GM12878 (cell line): ENCODE data around the gene YBX2. TPM values are rescaled to one million over a fixed set of nuclear protein-coding genes. Genes with fewer than 3 reads are reported as not detected.

Experiments
- ATAC-seq: fragments of 200-7000 bp; cut with Tn5 transposase; 3 replicates; pipeline ENCODE4 v1.9.1; 2020; ENCODE audit warnings: mild to moderate bottlenecking, moderate library complexity
- BruUV-seq: library from RNA; stranded (reverse); fragments of 400-500 nt; replicated peaks from 2 replicates; lab custom pipeline; 2021; lab: Mats Ljungman, UMichigan
- CTCF ChIA-PET: fragments of 300-600 bp; sonication (Branson Sonifier 250); formaldehyde crosslinking; extraction: SDS; loops from one replicate; lab custom pipeline; 2021; ENCODE audit warnings: inconsistent platforms; lab: Yijun Ruan, JAX
- POLR2A ChIA-PET: fragments of 350-600 bp; formaldehyde crosslinking; extraction: SDS; loops from one replicate; lab custom pipeline; 2021; ENCODE audit warnings: inconsistent platforms; lab: Charles Lee
- RAD21 ChIA-PET: fragments of 300-600 bp; sonication (Branson Sonifier 250); formaldehyde crosslinking; loops from one replicate; lab custom pipeline; 2023; ENCODE audit warnings: antibody characterized with exemption; ENCODE audit not compliant: unreplicated experiment; lab: Charles Lee
- SMC1A ChIA-PET: fragments of 300-600 bp; sonication (Branson Sonifier 250); formaldehyde crosslinking; loops from one replicate; lab custom pipeline; 2023; ENCODE audit not compliant: unreplicated experiment, uncharacterized antibody; lab: Charles Lee
- DNase-seq: peaks from one replicate; pipeline ENCODE4 v3.0.0-alpha.2; 2011; ENCODE audit warnings: low read depth, low spot score
- FAIRE-seq: peaks from 3 replicates; lab custom pipeline; 2011; peaks lifted over from hg19 to GRCh38; lab: Jason Lieb, UNC
- H2AFZ ChIP-seq: 2 replicates; pipeline ENCODE4 v1.6.0; 2011; ENCODE audit warnings: low read depth, low read length, control low read depth; ENCODE audit not compliant: control insufficient read depth
- H3K27ac ChIP-seq: 2 replicates; pipeline ENCODE4 v1.5.1; 2011; ENCODE audit warnings: control low read depth; ENCODE audit not compliant: control insufficient read depth, insufficient read depth
- H3K27me3 ChIP-seq, 2 experiments: replicated peaks in 1 of 2; 2 replicates each; pipeline versions ENCODE4 v1.6.0 to v1.6.1; 2011; ENCODE audit warnings: low read length in 1 of 2; ENCODE audit not compliant: control insufficient read depth in 2 of 2, insufficient read depth in 2 of 2
- H3K36me3 ChIP-seq, 2 experiments: 2 replicates each; pipeline ENCODE4 v1.5.1; 2011; ENCODE audit warnings: low read length in 1 of 2; ENCODE audit not compliant: control insufficient read depth in 2 of 2, insufficient read depth in 2 of 2
- H3K4me1 ChIP-seq: 2 replicates; pipeline ENCODE4 v1.6.1; 2011; ENCODE audit warnings: mild to moderate bottlenecking, low read length, moderate library complexity, mixed read lengths; ENCODE audit not compliant: control insufficient read depth, insufficient read depth
- H3K4me2 ChIP-seq: 2 replicates; pipeline ENCODE4 v1.6.0; 2011; ENCODE audit warnings: control low read depth; ENCODE audit not compliant: control insufficient read depth, insufficient read depth
- H3K4me3 ChIP-seq: fragments of 200-600 bp; sonication (generic); 2 replicates; pipeline ENCODE4 v1.5.1; 2016
- H3K79me2 ChIP-seq: 2 replicates; pipeline ENCODE4 v1.6.0; 2011; ENCODE audit warnings: low read length; ENCODE audit not compliant: control insufficient read depth, insufficient read depth
- H3K9ac ChIP-seq: 2 replicates; pipeline ENCODE4 v1.8.0; 2011; ENCODE audit warnings: low read length, control low read depth, mixed read lengths; ENCODE audit not compliant: control insufficient read depth, insufficient read depth
- H3K9me3 ChIP-seq: replicated peaks from 3 replicates; pipeline ENCODE4 v1.5.1; 2011; ENCODE audit warnings: mild to moderate bottlenecking, low read length; ENCODE audit not compliant: control insufficient read depth, insufficient read depth
- H4K20me1 ChIP-seq: 2 replicates; pipeline ENCODE4 v1.6.0; 2011; ENCODE audit not compliant: control insufficient read depth, insufficient read depth
- CUX1 ChIP-seq: IDR thresholded peaks from 2 replicates; pipeline ENCODE4 v1.6.1; 2012; ENCODE audit warnings: improper control_type of control experiment, low read depth, low read length; ENCODE audit not compliant: insufficient replicate concordance
- IRF4 ChIP-seq: IDR thresholded peaks from 2 replicates; pipeline ENCODE4 v1.6.1; 2011; ENCODE audit warnings: low read depth, low read length
- NKRF ChIP-seq: fragments of 450-650 bp; conservative IDR thresholded peaks from 2 replicates; pipeline ENCODE4 v1.6.1; 2017; ENCODE audit warnings: mild to moderate bottlenecking, moderate library complexity
- PAX5 ChIP-seq: IDR thresholded peaks from 2 replicates; pipeline ENCODE4 v1.6.1; 2011; ENCODE audit warnings: low read depth, low read length, borderline replicate concordance
- PAX8 ChIP-seq: fragments of 450-650 bp; IDR thresholded peaks from 2 replicates; pipeline ENCODE4 v1.6.1; 2017; ENCODE audit warnings: mild to moderate bottlenecking, moderate library complexity
- SIX5 ChIP-seq: IDR thresholded peaks from 2 replicates; pipeline ENCODE4 v1.6.1; 2011; ENCODE audit warnings: mild to moderate bottlenecking, low read depth, low read length, moderate library complexity; ENCODE audit not compliant: severe bottlenecking
- SPI1 ChIP-seq: IDR thresholded peaks from 2 replicates; pipeline ENCODE4 v1.6.1; 2011; ENCODE audit warnings: low read depth, mild to moderate bottlenecking, low read length, moderate library complexity, borderline replicate concordance; ENCODE audit not compliant: insufficient read depth
- TBL1XR1 ChIP-seq: IDR thresholded peaks from 2 replicates; pipeline ENCODE4 v1.6.1; 2012; ENCODE audit warnings: low read depth, low read length, improper control_type of control experiment
- ZNF217 ChIP-seq: fragments of 450-650 bp; IDR thresholded peaks from 2 replicates; pipeline ENCODE4 v1.6.1; 2017; ENCODE audit warnings: antibody characterized with exemption, mild to moderate bottlenecking
- WGBS: methylation state at CpG from one replicate; pipeline ENCODE4 v1.1.6; 2016; ENCODE audit warnings: low lambda C conversion rate; ENCODE audit not compliant: insufficient replicate concordance, insufficient coverage; ENCODE audit errors: missing lambda C conversion rate; 5-methylcytosine and 5-hydroxymethylcytosine counted together
- in situ Hi-C: fragments of 300-500 bp; cut with MboI; formaldehyde crosslinking; loops from 9 replicates; pipeline ENCODE4 v1.14.3; 2018; ENCODE audit warnings: mixed read lengths
- intact Hi-C: fragments of 100-400 bp; cut with micrococcal nuclease; formaldehyde crosslinking; loops from one replicate; pipeline ENCODE4 v1.14.2; 2022; ENCODE audit not compliant: unreplicated experiment
- polyA plus RNA-seq, 11 experiments: library from polyadenylated mRNA; depleted of rRNA in 4 of 11; unstranded in 6 of 11; stranded (reverse) in 5 of 11; fragments of >200 nt; fragmentation: Nextera tagmentation in 4 of 11; fragmentation: Illumina TruSeq in 1 of 11; extraction: Ambion mirVana in 4 of 11; extraction: Trizol in 1 of 11; gene quantifications; 1 replicate in 1 of 11; 2 replicates in 10 of 11; pipeline versions ENCODE4 v1.2.1 to v1.2.3, GENCODE V29; 2011 to 2016; ENCODE audit warnings: inconsistent platforms in 2 of 11, missing spikeins in 2 of 11, low read depth in 1 of 11
- total RNA-seq, 4 experiments: library from RNA; depleted of rRNA in 3 of 4; stranded (reverse); fragments of >200 nt in 3 of 4; fragmentation: Illumina TruSeq in 1 of 4; extraction: Trizol in 1 of 4; gene quantifications; 2 replicates each; pipeline versions ENCODE4 v1.2.1 to v1.2.3, GENCODE V29; 2013 to 2021
- TF ChIP-seq, protein P1 (sequence below): fragments of 450-650 bp; formaldehyde crosslinking; IDR thresholded peaks from 2 replicates; pipeline ENCODE4 v1.5.0; 2022; ENCODE audit warnings: mild to moderate bottlenecking, missing genetic modification characterization
- TF ChIP-seq, protein P2 (sequence below): IDR thresholded peaks from 2 replicates; pipeline ENCODE4 v1.6.1; 2011; ENCODE audit warnings: low read depth, mild to moderate bottlenecking, low read length, moderate library complexity, borderline replicate concordance; ENCODE audit errors: extremely low read depth

The YBX2 gene
- total and polyA plus RNA-seq, 10 of the 15 experiments (the other 5 are each of a cell fraction or from before 2014, with no cell fraction given), result not detected

GRCh38 chr17:7258731-7259554, 35.5 kb downstream of the YBX2 start:
- DNase-seq (no peak), ATAC-seq (no peak), FAIRE-seq (no peak)
- no peaks in the 10 kb centered on the region for H3K9me3 ChIP-seq
- peaks cover 17% of the 10 kb centered on the region for H3K4me1 ChIP-seq
- H4K20me1 ChIP-seq, result no peaks in the 10 kb centered on the region
- H3K27ac ChIP-seq, result no peak overlapping the region
- intact Hi-C loops (no loop called here), in situ Hi-C loops (no loop called here)
- H3K4me2 ChIP-seq, result no peak overlapping the region
- RAD21 ChIA-PET, result no interaction called here
- BruUV-seq, result no TSS peak
- no peak overlapping the region for H3K9ac ChIP-seq
- H2AFZ ChIP-seq, result no peak overlapping the region
- peaks cover 2 to 13% of the 10 kb centered on the region in 2 experiments; a peak in 2 of 4 replicates for H3K36me3 ChIP-seq
- CTCF ChIA-PET, result interaction anchor here (0.7 kb wide), 1 partner anchor 23 kb away, joined by 3 read pairs; no protein-coding TSS in a partner anchor
- WGBS, result 92% methylated on average over 7 of the region's 7 CpGs
- SMC1A ChIA-PET, result interaction anchor here (1.4 kb wide), 1 partner anchor 10 kb away, joined by 5 read pairs; no protein-coding TSS in a partner anchor
- H3K27me3 ChIP-seq, result peaks cover 3 to 5% of the 10 kb centered on the region in 2 experiments; a peak in 2 of 4 replicates
- H3K4me3 ChIP-seq, result no peak overlapping the region
- H3K79me2 ChIP-seq, result no peaks in the 10 kb centered on the region
- POLR2A ChIA-PET, result interaction anchor here (1.0 kb wide), 1 partner anchor 17 kb away, joined by 3 read pairs; no protein-coding TSS in a partner anchor
- no peak for TF ChIP-seq TBL1XR1
- no peak for TF ChIP-seq PAX5
- no peak for TF ChIP-seq NKRF
- TF ChIP-seq CUX1, result no peak
- TF ChIP-seq ZNF217, result no peak
- TF ChIP-seq SIX5, result no peak
- TF ChIP-seq, protein P1, sequence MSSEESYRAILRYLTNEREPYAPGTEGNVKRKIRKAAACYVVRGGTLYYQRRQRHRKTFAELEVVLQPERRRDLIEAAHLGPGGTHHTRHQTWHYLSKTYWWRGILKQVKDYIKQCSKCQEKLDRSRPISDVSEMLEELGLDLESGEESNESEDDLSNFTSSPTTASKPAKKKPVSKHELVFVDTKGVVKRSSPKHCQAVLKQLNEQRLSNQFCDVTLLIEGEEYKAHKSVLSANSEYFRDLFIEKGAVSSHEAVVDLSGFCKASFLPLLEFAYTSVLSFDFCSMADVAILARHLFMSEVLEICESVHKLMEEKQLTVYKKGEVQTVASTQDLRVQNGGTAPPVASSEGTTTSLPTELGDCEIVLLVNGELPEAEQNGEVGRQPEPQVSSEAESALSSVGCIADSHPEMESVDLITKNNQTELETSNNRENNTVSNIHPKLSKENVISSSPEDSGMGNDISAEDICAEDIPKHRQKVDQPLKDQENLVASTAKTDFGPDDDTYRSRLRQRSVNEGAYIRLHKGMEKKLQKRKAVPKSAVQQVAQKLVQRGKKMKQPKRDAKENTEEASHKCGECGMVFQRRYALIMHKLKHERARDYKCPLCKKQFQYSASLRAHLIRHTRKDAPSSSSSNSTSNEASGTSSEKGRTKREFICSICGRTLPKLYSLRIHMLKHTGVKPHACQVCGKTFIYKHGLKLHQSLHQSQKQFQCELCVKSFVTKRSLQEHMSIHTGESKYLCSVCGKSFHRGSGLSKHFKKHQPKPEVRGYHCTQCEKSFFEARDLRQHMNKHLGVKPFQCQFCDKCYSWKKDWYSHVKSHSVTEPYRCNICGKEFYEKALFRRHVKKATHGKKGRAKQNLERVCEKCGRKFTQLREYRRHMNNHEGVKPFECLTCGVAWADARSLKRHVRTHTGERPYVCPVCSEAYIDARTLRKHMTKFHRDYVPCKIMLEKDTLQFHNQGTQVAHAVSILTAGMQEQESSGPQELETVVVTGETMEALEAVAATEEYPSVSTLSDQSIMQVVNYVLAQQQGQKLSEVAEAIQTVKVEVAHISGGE (CRISPR knock-in tag), result no peak
- no peak for TF ChIP-seq PAX8
- TF ChIP-seq IRF4, result no peak
- TF ChIP-seq SPI1, result no peak
- TF ChIP-seq, protein P2, sequence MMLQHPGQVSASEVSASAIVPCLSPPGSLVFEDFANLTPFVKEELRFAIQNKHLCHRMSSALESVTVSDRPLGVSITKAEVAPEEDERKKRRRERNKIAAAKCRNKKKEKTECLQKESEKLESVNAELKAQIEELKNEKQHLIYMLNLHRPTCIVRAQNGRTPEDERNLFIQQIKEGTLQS, result no peak
